CD8-positive, alpha-beta memory T cell (primary cell): Measurements from ENCODE around the gene DCDC1. TPM values are rescaled to one million over a fixed set of nuclear protein-coding genes. Genes with fewer than 3 reads are reported as not detected.
A peak's percentile ranks its signal among the peaks of the same experiment; 100 is the strongest.

Experiments used
- CTCF ChIA-PET: fragments of 350-600 bp; sonication (Branson Sonifier 250); formaldehyde crosslinking; loops from one replicate; lab custom pipeline; 2021; ENCODE audit warnings: antibody characterized with exemption; lab: Charles Lee
- POLR2A ChIA-PET: fragments of 350-600 bp; sonication (Branson Sonifier 250); formaldehyde crosslinking; loops from one replicate; lab custom pipeline; 2021; ENCODE audit warnings: antibody characterized with exemption; lab: Charles Lee
- DNase-seq, 5 donors: peaks; one replicate each; pipeline versions ENCODE4 v3.0.0 to v3.0.0-alpha.2; 2020 to 2022; ENCODE audit warnings: mixed read lengths in 1 of 5
- H3K27ac ChIP-seq: one replicate; pipeline ENCODE4 v1.7.0; 2013; ENCODE audit warnings: low read depth, mild to moderate bottlenecking, low read length, moderate library complexity
- H3K27me3 ChIP-seq: 2 replicates; pipeline ENCODE4 v1.7.0; 2013; ENCODE audit warnings: low read length, mild to moderate bottlenecking; ENCODE audit not compliant: insufficient read depth, poor library complexity, severe bottlenecking
- H3K36me3 ChIP-seq: 2 replicates; pipeline ENCODE4 v1.7.0; 2013; ENCODE audit warnings: mild to moderate bottlenecking, low read length, moderate library complexity; ENCODE audit not compliant: insufficient read depth
- H3K4me1 ChIP-seq: 2 replicates; pipeline ENCODE4 v1.7.0; 2013; ENCODE audit warnings: mild to moderate bottlenecking, low read length, moderate library complexity; ENCODE audit not compliant: insufficient read depth
- H3K4me3 ChIP-seq: 2 replicates; pipeline ENCODE4 v1.7.0; 2013; ENCODE audit warnings: mild to moderate bottlenecking, low read length
- H3K9me3 ChIP-seq: 2 replicates; pipeline ENCODE4 v1.7.0; 2013; ENCODE audit warnings: mild to moderate bottlenecking, low read length
- H3K27ac Mint-ChIP-seq, 8 donors: one replicate each; pipeline ENCODE4 v1.8.0; 2020 to 2021; ENCODE audit warnings: mixed read lengths in 8 of 8, mild to moderate bottlenecking in 6 of 8, inconsistent platforms in 3 of 8, moderate library complexity in 3 of 8
- H3K27me3 Mint-ChIP-seq, 2 donors: one replicate each; pipeline ENCODE4 v1.8.0; 2020 to 2021; ENCODE audit warnings: mixed read lengths in 2 of 2, mild to moderate bottlenecking in 1 of 2, moderate library complexity in 1 of 2
- H3K36me3 Mint-ChIP-seq, 3 donors: one replicate each; pipeline ENCODE4 v1.8.0; 2020 to 2021; ENCODE audit warnings: mixed read lengths in 3 of 3, inconsistent platforms in 1 of 3, mild to moderate bottlenecking in 1 of 3
- H3K4me1 Mint-ChIP-seq, 3 donors: one replicate each; pipeline ENCODE4 v1.8.0; 2020 to 2021; ENCODE audit warnings: mixed read lengths in 3 of 3, inconsistent platforms in 1 of 3, mild to moderate bottlenecking in 1 of 3
- H3K4me3 Mint-ChIP-seq, 7 donors: one replicate each; pipeline ENCODE4 v1.8.0; 2020 to 2021; ENCODE audit warnings: mixed read lengths in 7 of 7, mild to moderate bottlenecking in 6 of 7, moderate library complexity in 4 of 7, inconsistent platforms in 2 of 7
- H3K9me3 Mint-ChIP-seq, 5 donors: one replicate each; pipeline ENCODE4 v1.8.0; 2020 to 2022; ENCODE audit warnings: mixed read lengths in 5 of 5, mild to moderate bottlenecking in 3 of 5, moderate library complexity in 2 of 5, inconsistent platforms in 1 of 5
- polyA plus RNA-seq: library from polyadenylated mRNA; unstranded; fragments of 300-500 nt; fragmentation: Illumina TruSeq; gene quantifications from one replicate; pipeline ENCODE4 v1.2.3, GENCODE V29; 2021
- total RNA-seq, 2 experiments: library from RNA; stranded (reverse); gene quantifications; one replicate each; pipeline ENCODE4 v1.2.3, GENCODE V29; 2021

The DCDC1 gene
- total and polyA plus RNA-seq, 3 experiments from 2014 or later = 0.07 to 0.15 TPM; not detected in 1

DNA sequence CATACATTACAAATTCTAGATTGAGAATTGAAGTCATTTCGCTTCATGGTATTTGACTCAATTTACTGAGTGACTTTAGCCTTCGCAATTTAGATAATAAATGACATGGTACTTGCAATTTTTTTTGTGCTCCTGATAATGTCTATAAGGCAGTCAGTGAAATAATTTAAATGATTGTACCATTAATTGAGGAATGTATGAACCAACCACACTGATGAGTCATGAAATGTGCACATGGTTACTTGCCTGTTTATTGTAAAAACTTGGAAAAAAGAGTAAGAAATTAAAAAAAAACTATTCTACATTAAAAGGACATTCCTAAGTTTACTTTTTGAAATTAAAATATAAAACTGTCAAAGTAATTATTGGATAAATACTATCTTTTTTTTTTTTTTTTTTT is 43.4 kb upstream of the DCDC1 start:
- H3K4me3 ChIP-seq = no peak overlapping the region
- peaks cover 10% of the 10 kb centered on the region for H3K36me3 ChIP-seq
- ChIA-PET POLR2A (no interaction called here), CTCF (no interaction called here)
- H3K36me3 Mint-ChIP-seq = peaks cover 13 to 28% (median 14%) of the 10 kb centered on the region in 3 donors
- no peaks in the 10 kb centered on the region for H3K27me3 Mint-ChIP-seq
- H3K9me3 Mint-ChIP-seq = peaks cover 0 to 5% (median 2%) of the 10 kb centered on the region in 5 donors
- DNase-seq = no peak
- H3K4me1 ChIP-seq = no peaks in the 10 kb centered on the region
- no peak overlapping the region for H3K4me3 Mint-ChIP-seq
- H3K27ac Mint-ChIP-seq = no peak overlapping the region
- H3K9me3 ChIP-seq = no peaks in the 10 kb centered on the region
- no peak overlapping the region for H3K27ac ChIP-seq
- H3K4me1 Mint-ChIP-seq = peaks cover 0 to 5% (median 5%) of the 10 kb centered on the region in 3 donors
- H3K27me3 ChIP-seq = no peaks in the 10 kb centered on the region

DNA sequence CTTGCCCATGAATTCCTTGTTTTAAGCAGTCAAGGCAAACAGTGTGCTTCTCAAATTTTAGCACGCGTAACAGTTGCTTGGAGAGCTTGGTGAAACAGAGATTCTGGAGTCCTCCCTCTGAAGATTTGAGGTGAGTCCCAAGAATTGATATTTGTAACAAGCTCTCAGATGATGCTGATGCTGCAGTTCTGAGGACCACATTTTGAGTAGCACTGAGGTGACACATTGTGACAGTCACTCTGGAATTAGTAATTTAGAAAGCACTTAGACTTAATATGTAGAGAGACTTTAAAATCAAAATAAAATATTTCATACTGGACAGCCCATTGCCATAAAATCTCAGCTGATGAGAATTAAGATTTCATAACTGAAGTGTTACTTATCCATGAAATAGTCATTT is 38.7 kb upstream of the DCDC1 start:
- Histone ChIP-seq H3K4me3 (no peak overlapping the region), H3K27ac (no peak overlapping the region), H3K27me3 (no peaks in the 10 kb centered on the region), H3K36me3 (no peaks in the 10 kb centered on the region), H3K9me3 (no peaks in the 10 kb centered on the region), H3K4me1 (no peaks in the 10 kb centered on the region)
- DNase-seq = no peak
- Mint-ChIP-seq H3K4me3 (no peak overlapping the region), H3K27ac (no peak overlapping the region), H3K9me3 (peaks cover 0 to 5% (median 2%) of the 10 kb centered on the region in 5 donors), H3K4me1 (peaks cover 0 to 5% (median 5%) of the 10 kb centered on the region in 3 donors), H3K27me3 (no peaks in the 10 kb centered on the region), H3K36me3 (peaks cover 8 to 11% (median 10%) of the 10 kb centered on the region in 3 donors)
- ChIA-PET POLR2A (no interaction called here), CTCF (no interaction called here)

DNA sequence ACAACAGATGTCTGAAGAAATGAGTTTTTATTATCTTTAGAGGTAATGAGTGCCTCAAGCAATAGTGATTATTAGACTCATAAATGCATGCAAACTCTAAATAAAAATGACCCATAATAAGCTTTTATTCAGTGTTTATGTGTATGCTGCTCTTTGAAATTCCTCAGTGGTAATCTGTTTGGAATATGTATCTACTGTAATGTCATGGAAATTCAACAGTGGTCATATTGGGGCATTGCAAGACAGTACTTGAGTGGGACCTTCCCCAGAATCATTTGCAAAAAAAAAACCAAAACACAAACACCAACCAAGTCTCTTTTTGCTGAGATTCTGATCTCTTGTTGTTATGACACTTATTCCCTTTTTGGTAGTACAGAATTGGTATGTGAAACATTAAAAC is 35.1 kb upstream of the DCDC1 start:
- H3K4me1 Mint-ChIP-seq = peaks cover 0 to 5% (median 4%) of the 10 kb centered on the region in 3 donors
- H3K4me3 ChIP-seq = no peak overlapping the region
- no peak overlapping the region for H3K4me3 Mint-ChIP-seq
- H3K9me3 ChIP-seq = no peaks in the 10 kb centered on the region
- ChIA-PET CTCF (no interaction called here), POLR2A (no interaction called here)
- DNase-seq = no peak
- H3K27me3 Mint-ChIP-seq = no peaks in the 10 kb centered on the region
- no peak overlapping the region for H3K27ac Mint-ChIP-seq
- no peaks in the 10 kb centered on the region for H3K4me1 ChIP-seq
- H3K36me3 ChIP-seq = no peaks in the 10 kb centered on the region
- no peak overlapping the region for H3K27ac ChIP-seq
- peaks cover 16 to 21% (median 21%) of the 10 kb centered on the region in 3 donors for H3K36me3 Mint-ChIP-seq
- H3K27me3 ChIP-seq = no peaks in the 10 kb centered on the region
- no peaks in the 10 kb centered on the region for H3K9me3 Mint-ChIP-seq

DNA sequence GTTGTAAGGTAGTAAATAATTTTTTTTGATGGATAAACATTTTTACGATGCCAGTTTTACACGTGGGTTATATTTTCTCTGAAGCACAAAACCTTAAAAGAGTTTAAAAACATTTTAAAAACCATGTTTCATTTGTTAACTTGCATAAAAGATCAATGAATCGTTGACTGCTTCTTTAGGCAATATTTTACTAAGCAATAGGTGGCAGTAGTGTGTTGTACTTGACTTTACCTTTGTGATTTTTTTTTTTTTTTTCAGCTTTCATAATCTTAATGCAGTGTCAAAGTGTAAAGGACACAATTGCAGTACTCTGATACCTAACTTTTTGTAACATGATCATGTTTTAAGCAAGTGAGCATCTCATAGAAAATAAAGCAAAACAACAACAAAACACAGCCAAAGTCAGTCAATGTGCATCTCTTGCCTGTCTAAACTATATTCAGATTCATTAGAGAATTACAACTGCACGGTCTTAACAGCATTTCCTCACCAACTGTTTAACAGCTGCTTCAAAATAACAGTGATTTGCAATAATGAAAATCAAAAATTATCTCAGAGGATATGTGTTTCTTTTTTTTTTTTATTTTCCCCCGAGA is 27.8 kb upstream of the DCDC1 start:
- H3K27me3 Mint-ChIP-seq = no peaks in the 10 kb centered on the region
- peaks cover 12 to 28% (median 25%) of the 10 kb centered on the region in 3 donors for H3K36me3 Mint-ChIP-seq

DNA sequence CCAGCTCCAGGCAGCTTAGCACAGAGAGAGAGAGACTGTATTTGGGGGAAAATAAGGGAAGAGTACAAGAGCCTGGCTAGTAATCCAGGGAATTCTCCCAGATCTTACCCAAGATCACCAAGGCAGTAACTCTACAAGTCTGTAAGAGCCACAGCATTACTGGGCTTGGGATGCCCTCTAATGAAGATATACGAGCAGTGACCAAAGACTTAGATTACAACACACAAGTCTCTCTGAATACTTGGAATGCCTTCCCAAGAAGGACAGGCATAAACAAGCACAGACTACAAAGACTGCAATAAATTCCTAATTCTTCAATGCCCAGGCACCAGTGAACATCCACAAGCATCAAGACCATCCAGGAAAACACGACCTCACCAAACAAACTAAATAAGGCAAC is 17.8 kb upstream of the DCDC1 start:
- Mint-ChIP-seq H3K4me3 (no peak overlapping the region), H3K36me3 (peaks cover 4 to 28% (median 13%) of the 10 kb centered on the region in 3 donors), H3K4me1 (peaks cover 10 to 31% (median 18%) of the 10 kb centered on the region in 3 donors), H3K27ac (peak overlapping the region in 1 of 8 donors; percentile 85), H3K27me3 (no peaks in the 10 kb centered on the region), H3K9me3 (no peaks in the 10 kb centered on the region)
- no peak for DNase-seq
- no peaks in the 10 kb centered on the region for H3K9me3 ChIP-seq
- H3K4me3 ChIP-seq = no peak overlapping the region
- CTCF ChIA-PET = no interaction called here
- H3K36me3 ChIP-seq = no peaks in the 10 kb centered on the region
- H3K27ac ChIP-seq = no peak overlapping the region
- POLR2A ChIA-PET = no interaction called here
- H3K27me3 ChIP-seq = no peaks in the 10 kb centered on the region
- H3K4me1 ChIP-seq = no peaks in the 10 kb centered on the region

More for the DNA sequence above, 27.8 kb upstream of the DCDC1 start:
- Mint-ChIP-seq H3K4me3 (no peak overlapping the region), H3K4me1 (peaks cover 0 to 1% (median 0%) of the 10 kb centered on the region in 3 donors), H3K27ac (peak overlapping the region in 1 of 8 donors; percentile 1), H3K9me3 (no peaks in the 10 kb centered on the region)
- no peaks in the 10 kb centered on the region for H3K27me3 ChIP-seq
- no peaks in the 10 kb centered on the region for H3K9me3 ChIP-seq
- no peak overlapping the region for H3K4me3 ChIP-seq
- no peak overlapping the region for H3K27ac ChIP-seq
- POLR2A ChIA-PET = interaction anchor here (0.6 to 0.9 kb wide), 2 partner anchors 9 to 1213 kb away, joined by 3 read pairs; no protein-coding TSS in a partner anchor
- DNase-seq = peak in 2 of 5 donors; percentile 2 to 23
- CTCF ChIA-PET = interaction anchor here (0.8 to 1.3 kb wide), 5 partner anchors 9 to 779 kb away, joined by 3 to 4 read pairs (median 3); no protein-coding TSS in a partner anchor
- no peaks in the 10 kb centered on the region for H3K36me3 ChIP-seq
- H3K4me1 ChIP-seq = no peaks in the 10 kb centered on the region

DNA sequence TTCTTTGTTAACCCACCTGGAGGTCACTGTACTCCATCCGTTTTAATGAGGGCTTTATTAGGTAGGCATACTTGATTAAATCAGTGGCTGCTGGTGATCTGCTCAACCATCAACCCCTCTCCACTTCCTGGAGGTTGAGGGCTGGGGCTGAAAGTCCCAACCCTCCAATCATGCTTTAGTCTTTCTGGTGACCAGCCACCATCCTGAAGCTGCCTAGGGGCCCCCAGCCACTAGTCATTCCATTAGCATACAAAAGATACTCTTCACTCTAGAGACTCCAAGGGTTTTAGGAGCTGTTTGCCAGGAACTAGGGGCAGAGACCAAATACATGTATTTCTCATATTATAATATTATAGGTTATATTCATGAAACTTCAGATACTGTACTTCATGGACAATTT is 13.6 kb upstream of the DCDC1 start:
- POLR2A ChIA-PET = no interaction called here
- CTCF ChIA-PET = no interaction called here
- H3K36me3 ChIP-seq = no peaks in the 10 kb centered on the region
- no peaks in the 10 kb centered on the region for H3K9me3 ChIP-seq
- no peak overlapping the region for H3K4me3 ChIP-seq
- Mint-ChIP-seq H3K4me3 (no peak overlapping the region), H3K27me3 (no peaks in the 10 kb centered on the region), H3K9me3 (no peaks in the 10 kb centered on the region), H3K27ac (peak overlapping the region in 1 of 8 donors; percentile 47), H3K4me1 (peaks cover 13 to 30% (median 21%) of the 10 kb centered on the region in 3 donors), H3K36me3 (peaks cover 4 to 14% (median 8%) of the 10 kb centered on the region in 3 donors)
- no peak for DNase-seq
- H3K4me1 ChIP-seq = no peaks in the 10 kb centered on the region
- H3K27me3 ChIP-seq = no peaks in the 10 kb centered on the region
- no peak overlapping the region for H3K27ac ChIP-seq

DNA sequence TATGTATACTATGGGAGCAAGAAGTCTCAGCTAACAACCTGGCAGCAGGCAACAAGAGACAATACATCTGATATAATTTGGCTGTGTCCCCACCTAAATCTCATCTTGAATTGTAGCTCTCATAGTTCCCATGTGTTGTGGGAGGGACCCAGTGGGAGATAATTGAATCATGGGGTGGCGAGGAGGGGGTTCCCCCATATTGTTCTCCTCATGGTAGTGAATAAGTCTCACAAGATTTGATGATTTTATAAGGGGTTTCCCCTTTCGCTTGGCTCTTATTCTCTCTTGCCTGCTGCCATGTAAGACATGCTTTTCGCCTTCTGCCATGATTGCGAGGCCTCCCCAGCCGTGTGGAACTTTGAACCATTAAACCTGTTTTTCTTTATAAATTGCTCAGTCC is 6.3 kb upstream of the DCDC1 start:
- H3K9me3 Mint-ChIP-seq = no peaks in the 10 kb centered on the region
- peak overlapping the region in 1 of 7 donors; percentile 0 for H3K4me3 Mint-ChIP-seq
- Histone ChIP-seq H3K27ac (no peak overlapping the region), H3K4me1 (peaks cover under 1% of the 10 kb centered on the region), H3K9me3 (no peaks in the 10 kb centered on the region), H3K27me3 (no peaks in the 10 kb centered on the region), H3K36me3 (no peaks in the 10 kb centered on the region), H3K4me3 (no peak overlapping the region)
- no peak for DNase-seq
- no peaks in the 10 kb centered on the region for H3K27me3 Mint-ChIP-seq
- POLR2A ChIA-PET = no interaction called here
- peaks cover 3 to 29% (median 12%) of the 10 kb centered on the region in 3 donors for H3K36me3 Mint-ChIP-seq
- peaks cover 37 to 73% (median 65%) of the 10 kb centered on the region in 3 donors for H3K4me1 Mint-ChIP-seq
- CTCF ChIA-PET = no interaction called here
- H3K27ac Mint-ChIP-seq = no peak overlapping the region

DNA sequence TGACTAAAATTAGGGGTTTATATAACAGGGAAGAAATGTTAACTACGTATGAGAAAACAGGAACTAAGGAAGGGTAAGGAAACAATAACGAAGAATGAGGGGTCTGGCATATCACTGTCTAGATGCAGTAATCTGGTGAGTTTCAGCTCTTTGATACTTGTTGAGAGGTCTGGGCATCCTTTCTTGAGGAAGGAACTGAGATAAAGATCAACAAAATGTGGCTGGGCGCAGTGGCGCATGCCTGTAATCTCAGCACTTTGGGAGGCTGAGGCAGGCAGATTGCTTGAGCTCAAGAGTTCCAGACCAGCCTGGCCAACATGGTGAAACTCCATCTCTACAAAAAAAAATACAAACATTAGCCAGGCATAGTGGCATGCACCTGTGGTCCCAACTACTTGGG is 2.7 kb downstream of the DCDC1 start:
- Histone ChIP-seq H3K27ac (no peak overlapping the region), H3K4me1 (peaks cover 33% of the 10 kb centered on the region), H3K4me3 (no peak overlapping the region), H3K9me3 (no peaks in the 10 kb centered on the region), H3K27me3 (no peaks in the 10 kb centered on the region), H3K36me3 (no peaks in the 10 kb centered on the region)
- Mint-ChIP-seq H3K4me1 (peaks cover 38 to 55% (median 51%) of the 10 kb centered on the region in 3 donors), H3K4me3 (peak overlapping the region in 5 of 7 donors; percentile 0 to 55 (median 38)), H3K36me3 (peaks cover 0 to 10% (median 2%) of the 10 kb centered on the region in 3 donors), H3K27me3 (peaks cover 0 to 8% of the 10 kb centered on the region in 2 donors), H3K27ac (peak overlapping the region in 7 of 8 donors; percentile 3 to 63 (median 33)), H3K9me3 (no peaks in the 10 kb centered on the region)
- CTCF ChIA-PET = no interaction called here
- POLR2A ChIA-PET = no interaction called here
- peak in 3 of 5 donors; percentile 8 to 29 (median 14) for DNase-seq
